Skin of body (tissue), 2 donors: ENCODE measurements around the gene PTPRD. TPM values are rescaled to one million over a fixed set of nuclear protein-coding genes. Genes with fewer than 3 reads are reported as not detected.

Experiments
- DNase-seq: peaks from one replicate; lab custom pipeline; 2025; lab: John Stamatoyannopoulos, UW
- total RNA-seq: library from RNA; depleted of rRNA; stranded (reverse); fragments of >200 nt; gene quantifications from one replicate; pipeline ENCODE4 v1.2.3, GENCODE V29; 2014

The PTPRD gene
- total RNA-seq, 1 donor from 2014 or later: 29.9 TPM

DNA sequence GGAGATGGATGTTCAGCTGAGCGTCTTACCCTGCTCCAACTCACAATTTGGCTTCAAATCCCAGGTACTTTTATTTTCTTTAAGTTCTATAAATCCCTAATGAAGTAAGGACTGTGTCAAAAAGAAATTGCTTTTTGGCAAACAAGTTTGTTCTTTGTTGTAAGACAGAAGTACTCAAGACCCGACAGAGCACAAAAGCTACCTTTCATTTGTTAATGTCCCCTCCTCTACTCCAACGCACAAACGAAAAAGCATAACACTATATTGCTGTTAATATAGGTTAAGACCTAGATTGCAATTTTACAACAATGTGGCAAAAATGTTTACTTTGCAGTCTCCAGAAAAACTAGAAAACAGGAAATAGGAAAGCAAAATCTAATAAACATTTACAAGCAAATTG lies 2217.8 kb downstream of the PTPRD start:
- no peak for DNase-seq

DNA sequence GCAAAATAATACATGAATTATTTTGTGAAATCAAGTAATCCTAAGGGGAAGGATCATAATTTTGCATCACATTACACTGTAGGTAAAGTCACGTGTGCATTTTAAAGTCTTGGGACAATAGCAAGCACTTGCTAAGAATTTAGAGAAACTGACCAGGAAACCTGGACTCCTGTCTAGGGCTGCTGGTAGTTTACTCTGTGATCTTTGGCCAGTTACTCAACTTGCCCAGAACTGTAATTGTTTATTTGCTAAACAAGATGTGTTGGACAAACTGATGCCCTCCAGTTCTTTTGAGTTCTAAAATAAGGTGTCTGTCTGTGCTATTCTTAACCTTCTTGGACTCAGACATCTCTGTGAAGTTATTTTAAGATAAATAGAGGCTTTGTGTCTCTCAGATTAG lies 2218.5 kb downstream of the PTPRD start:
- DNase-seq: no peak

DNA sequence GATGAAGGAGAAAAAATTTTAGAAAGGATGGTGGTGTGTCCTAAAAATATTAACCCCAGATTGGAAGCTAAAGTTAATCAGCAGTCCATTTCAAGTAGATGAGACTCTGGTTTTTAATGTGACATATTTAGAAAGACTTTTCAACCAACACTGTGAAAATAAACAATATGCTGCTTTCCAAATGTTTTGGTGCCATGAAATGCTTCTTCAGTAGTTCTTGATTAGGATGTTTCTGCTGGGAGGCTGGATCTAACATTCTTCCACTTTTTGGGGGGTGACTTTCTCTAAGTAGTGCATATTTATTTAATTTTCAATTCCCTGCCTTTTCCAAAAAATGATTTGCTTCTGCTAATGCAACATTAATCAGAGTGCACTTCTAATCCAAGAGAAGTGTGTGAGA lies 2219.9 kb downstream of the PTPRD start:
- peak; percentile 23 for DNase-seq

DNA sequence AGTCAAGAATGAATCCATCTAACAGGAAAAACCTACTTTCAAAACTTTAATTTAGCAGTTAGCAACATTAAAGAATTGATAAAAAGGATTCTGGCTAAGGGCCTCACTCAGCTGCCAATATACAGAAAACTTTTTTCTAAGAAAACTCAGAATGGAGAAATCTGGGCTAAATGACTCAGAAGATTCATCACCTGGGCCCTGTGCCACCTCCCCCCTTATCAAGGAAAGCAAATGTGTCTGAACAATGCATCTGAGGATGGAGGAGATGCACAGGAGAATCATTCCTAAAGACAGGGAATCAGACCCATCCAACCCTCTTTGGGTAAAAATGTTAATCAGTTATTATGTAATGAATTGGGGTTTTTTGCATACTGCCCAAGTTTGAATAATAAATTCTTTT lies 2221.2 kb downstream of the PTPRD start:
- no peak for DNase-seq

DNA sequence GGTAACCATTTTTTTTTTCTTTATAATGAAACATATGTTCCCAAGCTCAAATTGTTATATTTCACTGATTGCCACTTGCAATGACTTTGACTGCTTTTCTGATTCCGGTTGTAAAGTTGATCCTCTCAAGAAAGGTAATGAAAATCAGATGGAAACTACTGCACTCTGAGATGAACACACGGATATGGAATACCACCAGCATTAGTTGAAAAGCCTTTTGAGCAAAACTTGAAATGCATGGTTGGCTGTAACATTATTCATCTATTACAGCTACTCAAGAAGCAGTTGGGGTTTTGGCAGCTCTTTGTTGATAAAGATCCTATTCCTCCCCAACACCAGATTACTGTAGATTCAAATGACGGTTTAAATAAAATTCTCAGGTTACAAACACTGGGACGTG lies 2221.7 kb downstream of the PTPRD start:
- DNase-seq: no peak

DNA sequence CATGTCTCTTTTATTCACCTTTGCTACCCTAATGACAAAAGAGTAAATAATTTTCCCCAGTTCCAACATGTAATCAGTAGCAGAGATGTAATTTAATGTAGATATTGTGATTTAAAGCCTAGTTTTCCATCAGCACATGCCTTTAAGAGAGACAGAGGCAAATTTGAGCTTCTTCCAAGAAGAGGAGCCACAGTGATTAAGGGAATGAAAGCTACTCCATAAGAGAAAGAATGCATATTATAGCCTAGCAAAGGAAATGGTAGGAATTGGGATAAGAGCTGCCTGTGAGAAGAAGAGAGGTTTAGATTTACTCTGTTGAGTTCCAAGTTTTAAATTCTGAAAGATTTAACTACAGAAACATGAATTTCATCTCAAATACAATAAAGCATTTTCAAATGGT lies 2222.2 kb downstream of the PTPRD start:
- no peak for DNase-seq

DNA sequence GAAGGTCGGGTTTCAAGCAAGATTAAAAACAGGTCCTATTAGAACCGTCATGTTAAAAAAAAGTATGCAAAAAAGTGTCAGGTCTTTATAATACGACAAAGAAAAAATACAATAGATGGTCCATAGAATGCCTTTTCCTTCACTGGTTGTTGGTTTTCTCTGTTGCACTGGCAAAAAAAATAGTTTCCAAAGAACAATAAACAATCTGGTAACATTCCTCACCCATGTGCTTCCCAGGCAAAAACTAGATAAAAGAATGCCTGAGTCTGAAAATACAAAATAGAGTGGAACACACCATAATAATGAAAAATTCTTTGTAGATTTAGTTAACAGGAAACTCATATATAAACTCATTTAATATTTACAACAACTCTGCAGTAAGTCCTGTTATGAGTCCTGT lies 2223.3 kb downstream of the PTPRD start:
- no peak for DNase-seq

DNA sequence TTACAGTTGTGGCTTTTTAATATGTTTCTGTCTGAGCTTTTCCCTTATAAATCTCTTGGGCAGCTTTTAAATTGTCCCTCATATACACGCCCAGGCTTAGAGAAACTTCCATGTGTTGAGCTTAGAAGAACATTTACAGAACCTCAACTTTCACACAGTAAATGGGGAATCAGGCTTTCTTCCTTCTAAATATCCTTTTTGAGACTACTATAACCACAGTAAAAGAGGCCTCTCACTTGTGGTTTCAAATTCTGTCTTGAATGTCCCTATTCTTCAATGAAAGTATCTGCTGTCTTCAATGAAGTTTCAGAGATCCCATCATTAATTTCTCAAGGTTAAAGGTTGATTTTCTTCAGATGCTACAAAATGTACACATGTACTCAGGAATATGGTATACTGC lies 2224.7 kb downstream of the PTPRD start:
- DNase-seq: no peak

DNA sequence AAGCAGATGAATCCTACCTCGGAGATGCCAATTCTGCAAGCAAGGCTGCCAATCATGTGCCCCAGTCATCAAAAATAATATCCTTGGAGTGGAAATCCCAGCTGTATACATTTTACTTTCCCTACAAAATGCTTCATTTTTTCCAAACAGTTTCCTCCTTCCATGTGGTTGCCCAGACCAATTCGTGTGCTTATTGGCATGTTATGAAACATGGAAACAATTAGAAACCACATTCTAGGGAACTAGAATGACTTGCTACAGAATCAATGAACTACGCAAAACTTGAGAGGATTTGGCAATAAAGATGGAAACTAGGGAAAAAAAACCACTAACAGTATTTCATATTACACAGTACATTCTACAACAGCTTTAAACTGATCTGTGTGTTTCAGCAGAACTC lies 2228.7 kb downstream of the PTPRD start:
- DNase-seq: peak; percentile 89

DNA sequence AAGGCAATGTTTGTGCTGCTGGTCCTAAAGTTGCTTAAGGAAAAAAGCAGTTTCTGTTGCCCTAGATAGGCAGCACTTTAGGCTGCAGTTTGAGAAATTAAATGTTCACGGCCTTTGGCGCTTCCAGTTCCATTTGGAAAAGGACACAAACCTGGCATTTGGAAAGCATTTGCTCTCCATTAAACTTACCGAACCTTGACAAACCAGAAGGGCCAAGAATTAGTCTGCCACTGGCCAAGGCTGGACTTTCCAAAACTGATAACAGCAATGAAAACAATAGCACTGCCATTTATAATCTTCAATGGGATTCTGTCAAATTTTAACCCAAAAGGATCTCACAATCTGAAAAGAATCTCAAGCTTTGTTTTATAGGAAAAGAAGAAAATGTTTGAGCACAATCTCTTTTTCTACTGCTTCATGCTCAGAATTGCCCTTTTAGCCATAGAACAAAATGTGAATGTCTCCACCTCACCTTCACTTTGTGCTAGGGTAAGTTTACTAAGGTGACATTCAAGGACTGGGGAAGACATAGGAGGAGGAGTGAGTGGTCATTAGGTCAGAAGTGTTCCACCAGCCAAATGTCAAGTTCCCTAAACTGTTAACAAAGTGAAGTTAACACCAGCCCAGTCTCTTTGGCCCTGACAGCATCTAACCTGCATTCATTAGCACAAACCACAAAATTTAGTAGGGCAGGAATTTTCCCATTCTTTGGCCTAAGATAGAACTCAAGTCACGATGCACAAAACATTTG lies 2229.8 kb downstream of the PTPRD start:
- DNase-seq: no peak

DNA sequence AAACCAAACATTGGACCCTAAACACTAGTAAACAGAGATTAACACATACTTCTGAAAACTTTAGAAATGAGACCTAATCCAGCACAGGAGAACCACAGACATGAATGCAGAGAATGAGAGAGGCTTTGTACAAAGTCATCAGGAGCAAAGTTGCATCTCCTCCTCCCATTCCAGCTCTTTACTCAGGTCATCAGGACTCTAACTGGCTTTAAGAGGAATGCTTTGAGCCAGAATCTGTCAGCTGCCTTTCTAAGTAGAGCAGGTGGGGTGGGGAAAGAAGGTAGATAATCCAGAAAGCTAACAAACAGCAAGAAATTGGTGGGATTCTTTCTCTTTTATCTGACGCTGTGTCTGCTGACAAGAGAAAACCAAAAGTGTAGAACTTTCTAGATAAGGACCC lies 2230.5 kb downstream of the PTPRD start:
- DNase-seq: no peak

DNA sequence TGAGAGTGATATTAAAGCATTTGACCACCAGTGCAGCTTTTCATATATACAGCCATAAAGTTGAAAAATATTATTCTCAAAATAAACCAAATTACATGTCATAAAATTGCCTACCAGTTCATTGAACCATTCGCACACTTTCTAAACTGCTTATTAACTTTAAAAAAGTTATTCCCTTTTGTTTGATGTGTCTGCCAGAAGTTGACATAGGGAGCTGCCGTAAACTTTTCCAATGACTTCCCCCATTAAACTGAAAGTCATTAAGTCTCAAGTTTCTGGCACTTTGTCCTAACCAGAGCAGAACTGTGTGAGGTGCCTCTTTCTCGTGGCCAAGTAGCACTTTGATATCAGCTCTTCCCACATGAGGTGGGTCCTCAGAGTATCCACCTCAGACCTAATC lies 2231.2 kb downstream of the PTPRD start:
- no peak for DNase-seq

DNA sequence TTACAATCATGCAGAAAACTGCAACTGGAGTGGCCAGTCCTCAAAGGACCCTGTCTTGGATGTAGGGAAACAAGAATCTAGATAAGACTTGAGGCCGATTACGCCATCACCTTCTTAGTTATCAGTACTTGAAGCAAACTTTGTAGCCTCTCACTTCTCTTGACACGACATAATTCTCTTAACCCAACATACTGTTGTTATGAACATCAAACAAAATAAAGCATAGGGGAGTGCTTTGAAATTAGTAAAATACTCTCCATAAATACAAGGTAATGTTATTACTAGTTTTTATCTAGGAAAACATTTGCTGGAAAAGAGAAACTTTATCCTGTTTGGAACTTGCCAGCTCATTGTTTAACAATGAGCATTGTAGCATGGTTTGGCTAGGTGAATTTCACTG lies 2238.3 kb downstream of the PTPRD start:
- DNase-seq: no peak

DNA sequence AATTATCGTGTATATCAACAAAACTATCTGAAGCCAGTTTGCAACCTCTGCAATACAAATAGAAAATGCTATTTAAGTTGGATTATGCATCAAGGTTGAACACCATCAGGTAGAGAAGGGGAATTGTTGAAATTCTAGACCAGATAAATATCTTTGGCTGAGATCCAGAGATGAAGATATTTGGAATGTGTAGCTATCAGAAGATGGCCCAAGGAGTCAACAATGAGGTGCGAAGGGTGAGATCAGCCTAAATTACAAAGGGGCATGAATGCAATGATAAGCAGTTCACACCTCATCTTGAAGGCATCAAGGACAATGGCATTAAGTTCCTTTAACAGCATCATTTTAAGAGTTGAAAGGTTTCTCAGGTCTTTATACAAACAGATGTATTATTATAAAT lies 2241.1 kb downstream of the PTPRD start:
- no peak for DNase-seq

DNA sequence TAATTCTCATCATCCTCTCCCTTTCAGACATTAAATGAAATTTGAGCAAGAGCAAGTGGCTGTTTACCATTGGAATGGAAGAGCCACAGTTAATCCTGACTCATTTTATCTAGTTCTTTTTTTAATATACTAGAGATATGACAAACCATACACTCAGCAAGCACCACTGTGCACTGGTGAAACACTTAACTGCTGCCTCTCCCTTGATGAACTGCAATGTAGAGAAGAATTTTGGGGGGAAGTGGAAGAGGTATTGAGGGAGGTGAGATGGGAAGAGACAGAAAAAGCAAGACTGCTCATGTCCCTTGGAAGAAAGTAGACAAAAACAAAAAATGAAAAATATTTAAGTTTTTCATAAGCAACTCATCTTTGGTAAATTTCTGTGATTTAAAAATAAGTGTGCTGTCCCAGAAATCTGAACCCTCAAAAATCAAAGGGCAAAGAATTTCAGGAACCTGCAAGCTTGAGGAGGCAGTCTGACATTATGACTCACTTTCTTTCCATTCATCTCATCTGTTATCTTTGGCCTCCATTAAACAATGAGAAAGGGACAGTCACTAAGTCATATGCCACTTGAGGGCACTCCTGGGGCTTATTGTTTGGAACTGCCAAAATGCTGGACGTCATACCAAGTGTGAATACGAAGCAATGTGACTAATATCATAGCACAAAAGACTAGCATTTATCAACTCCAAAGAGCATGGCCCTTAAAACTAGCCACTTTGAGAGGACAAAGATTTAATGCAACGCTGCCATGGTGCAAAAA lies 2246.5 kb downstream of the PTPRD start:
- no peak for DNase-seq

DNA sequence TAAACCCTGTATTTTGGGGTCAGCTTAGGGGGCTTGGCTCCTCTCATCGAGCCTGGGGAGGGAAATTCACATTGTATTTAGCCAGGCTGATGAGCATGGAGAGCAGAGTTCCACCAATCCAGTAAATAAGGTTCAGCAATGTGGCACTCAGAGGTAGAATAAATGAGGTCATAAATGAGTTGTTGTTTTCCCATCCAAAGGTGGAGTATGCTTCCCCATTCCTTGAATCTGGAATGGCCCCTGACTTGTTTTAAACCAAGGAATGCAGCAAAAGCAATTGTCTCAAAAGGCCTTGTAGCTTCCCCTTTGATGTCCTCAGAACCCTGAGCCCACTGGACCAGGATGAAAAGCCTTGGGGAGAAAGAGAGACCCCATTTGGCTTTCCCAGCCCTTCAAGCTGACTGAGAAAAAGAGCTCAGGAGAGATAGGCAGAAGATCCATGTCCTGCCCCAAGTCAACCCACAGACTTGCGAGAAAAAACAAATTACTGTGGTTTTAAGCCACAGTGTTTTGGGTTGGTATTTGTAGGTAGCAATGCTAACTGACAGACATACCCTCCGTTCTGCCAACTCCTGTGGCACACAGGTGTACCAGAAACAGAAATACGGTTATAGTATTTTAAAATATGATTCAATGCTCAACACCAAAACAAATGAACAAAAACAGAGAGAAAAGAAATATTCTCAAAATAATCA lies 2247.2 kb downstream of the PTPRD start:
- DNase-seq: no peak

DNA sequence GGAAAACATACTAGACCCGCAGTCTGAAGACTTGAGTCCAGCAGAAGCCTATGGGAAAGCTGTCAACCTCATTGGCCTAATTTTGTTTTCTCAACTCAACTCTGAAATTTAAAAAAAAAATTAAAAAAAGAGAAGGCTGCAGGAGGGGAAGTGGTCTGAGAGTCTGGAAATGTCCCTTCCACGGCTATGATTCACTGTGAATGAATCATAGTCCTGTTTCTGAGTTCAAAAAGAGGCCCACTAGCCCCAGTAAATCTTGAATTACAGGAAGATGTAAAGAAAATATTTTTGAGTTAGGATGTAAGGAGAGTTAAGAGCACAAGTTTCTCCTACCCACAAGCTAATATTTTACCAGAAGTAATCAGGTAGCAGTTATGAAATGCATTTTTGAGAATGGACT lies 2247.8 kb downstream of the PTPRD start:
- no peak for DNase-seq

DNA sequence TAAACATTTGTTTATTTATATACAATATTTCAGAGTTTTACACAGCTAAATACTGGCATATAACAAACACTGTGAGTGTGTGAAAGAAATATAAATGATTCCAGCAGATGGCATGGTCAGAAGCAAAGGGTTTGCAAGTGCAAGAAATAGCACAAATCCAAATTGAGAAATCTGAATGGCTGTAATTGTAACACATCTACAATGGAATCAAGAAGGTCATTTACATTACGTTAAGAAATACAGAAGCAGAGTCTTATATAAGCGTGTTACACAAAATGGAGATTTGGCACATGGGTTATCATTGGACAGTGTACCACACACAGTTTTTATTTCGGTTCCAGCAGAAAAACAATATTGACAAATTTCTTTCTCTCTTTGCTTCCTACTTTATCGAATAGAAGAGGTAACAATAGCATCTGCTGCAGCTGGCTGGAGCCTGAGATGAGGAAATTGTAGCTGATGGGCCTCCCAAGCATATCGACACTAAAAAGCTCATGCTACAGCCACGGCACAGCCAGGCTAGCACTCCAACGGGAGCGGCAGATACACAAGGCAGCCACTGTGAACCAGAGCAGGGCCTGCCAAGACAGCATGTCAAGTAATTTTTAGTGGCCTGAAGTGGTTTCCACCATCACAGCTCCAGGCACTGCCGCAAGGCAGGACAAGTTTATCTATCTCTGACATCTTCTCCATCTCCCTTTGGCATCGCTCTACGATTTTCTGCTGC lies 2248.6 kb downstream of the PTPRD start:
- no peak for DNase-seq

DNA sequence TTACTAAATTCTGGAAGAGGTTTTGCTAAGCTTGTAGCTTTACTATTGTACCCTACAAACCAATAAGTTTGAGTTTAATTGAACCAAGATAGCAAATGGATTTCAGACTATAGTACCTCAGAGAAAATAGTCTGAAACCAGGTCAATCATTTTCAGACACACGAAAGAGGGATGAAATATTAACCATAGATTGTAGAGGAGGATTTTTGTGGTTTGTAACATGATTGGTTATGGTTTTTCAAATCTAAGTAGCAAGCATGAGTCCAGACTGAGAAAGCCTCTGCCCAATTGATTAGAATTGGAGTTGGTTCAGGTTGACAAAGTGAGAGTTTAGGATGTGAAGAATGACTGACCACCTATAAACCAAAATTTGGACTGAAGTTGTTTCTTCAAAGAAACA lies 2250.6 kb downstream of the PTPRD start:
- no peak for DNase-seq

DNA sequence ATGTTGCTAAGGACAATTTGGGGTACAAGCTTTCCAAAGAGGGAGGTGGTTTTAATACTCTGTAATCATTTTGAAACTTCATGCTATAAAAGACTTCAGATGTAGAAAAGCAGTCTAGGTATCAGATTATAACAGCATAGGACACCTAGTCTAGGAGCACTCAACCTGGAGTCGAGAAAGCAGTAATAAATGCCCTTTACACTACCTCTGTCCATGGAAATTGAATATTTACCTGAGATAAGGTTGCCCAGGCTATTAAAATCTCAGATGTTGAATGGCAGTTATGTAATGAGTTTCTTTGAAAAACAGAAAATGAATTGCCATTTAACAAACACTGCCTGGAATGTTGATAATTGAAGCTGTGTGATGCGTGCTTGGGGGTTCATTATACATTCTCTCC lies 2251.4 kb downstream of the PTPRD start:
- no peak for DNase-seq

DNA sequence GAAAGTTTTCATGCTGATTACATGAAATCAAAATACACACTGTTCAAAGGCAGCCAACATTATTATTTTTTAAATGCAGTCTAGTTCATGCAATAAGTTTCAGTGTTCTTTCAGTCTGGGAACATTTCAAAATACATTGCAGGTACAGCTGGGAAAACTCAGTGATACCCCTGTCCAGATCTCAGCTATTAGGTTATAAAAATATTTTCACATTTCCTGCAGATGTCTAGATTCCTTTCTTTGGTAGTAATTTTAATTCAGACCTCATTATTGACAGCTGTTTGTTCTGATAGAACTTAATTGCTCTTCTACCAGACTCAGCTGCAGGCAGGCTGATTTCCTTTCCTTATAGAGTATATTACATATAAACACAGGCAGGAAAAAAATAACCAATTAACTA lies 2256.4 kb downstream of the PTPRD start:
- DNase-seq: no peak

DNA sequence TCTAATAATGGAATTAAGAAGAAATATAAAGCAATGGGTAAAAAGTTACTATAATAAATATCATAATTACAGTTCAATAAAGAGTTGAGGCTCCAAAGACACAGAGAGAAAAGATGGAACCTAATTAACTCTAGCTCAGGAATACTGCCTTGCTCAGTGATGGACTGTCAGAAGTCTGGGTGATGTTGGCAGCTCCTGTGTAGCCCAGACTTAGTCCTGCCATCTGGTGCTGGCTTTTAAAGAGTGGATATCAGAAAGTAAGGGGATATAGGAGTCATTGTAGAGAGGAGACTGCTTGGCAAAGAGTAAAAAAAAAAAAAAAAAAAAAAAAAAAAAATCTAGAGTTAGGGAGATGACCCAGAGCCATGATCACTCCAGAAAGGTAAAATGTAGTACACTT lies 2261.4 kb downstream of the PTPRD start:
- DNase-seq: no peak
